ENCODE data around the gene ARPC5. TPM values are rescaled to one million over a fixed set of nuclear protein-coding genes. Genes with fewer than 3 reads are reported as not detected.
A peak's percentile ranks its signal among the peaks of the same experiment; 100 is the strongest.
"Not testable (repeated sequence)": the region's sequence is repeated elsewhere in the genome, so short reads cannot be mapped to it uniquely, and the experiment has no call there.

Gene ARPC5
- 100 to 1,000 TPM; 142 to 163 (median 162) TPM for polyA plus RNA-seq (ENCODE audit: insufficient read length in 3 of 3)
- long read RNA-seq, donor 1, full-length matches to known transcripts = 98 of 140 reads
- long read RNA-seq, donor 1, partial matches to known transcripts = 42 of 140 reads
- long read RNA-seq, donor 1, other reads (novel, unspliced or antisense) = 0 of 140 reads
- long read RNA-seq, donor 2, full-length matches to known transcripts = 98 of 107 reads
- long read RNA-seq, donor 2, partial matches to known transcripts = 0 of 107 reads
- long read RNA-seq, donor 2, other reads (novel, unspliced or antisense) = 9 of 107 reads
- long read RNA-seq, donor 3, full-length matches to known transcripts = 207 of 235 reads
- long read RNA-seq, donor 3, partial matches to known transcripts = 17 of 235 reads
- long read RNA-seq, donor 3, other reads (novel, unspliced or antisense) = 11 of 235 reads
- long read RNA-seq, donor 4, full-length matches to known transcripts = 119 of 132 reads
- long read RNA-seq, donor 4, partial matches to known transcripts = 6 of 132 reads
- long read RNA-seq, donor 4, other reads (novel, unspliced or antisense) = 7 of 132 reads
- long read RNA-seq, donor 5 = 0 reads
- long read RNA-seq, donor 6, full-length matches to known transcripts = 115 of 180 reads
- long read RNA-seq, donor 6, partial matches to known transcripts = 53 of 180 reads
- long read RNA-seq, donor 6, other reads (novel, unspliced or antisense) = 12 of 180 reads
- long read RNA-seq, donor 7, full-length matches to known transcripts = 175 of 205 reads
- long read RNA-seq, donor 7, partial matches to known transcripts = 20 of 205 reads
- long read RNA-seq, donor 7, other reads (novel, unspliced or antisense) = 10 of 205 reads
- long read RNA-seq, donor 8, full-length matches to known transcripts = 169 of 201 reads
- long read RNA-seq, donor 8, partial matches to known transcripts = 21 of 201 reads
- long read RNA-seq, donor 8, other reads (novel, unspliced or antisense) = 11 of 201 reads
- long read RNA-seq, donor 9, full-length matches to known transcripts = 147 of 179 reads
- long read RNA-seq, donor 9, partial matches to known transcripts = 32 of 179 reads
- long read RNA-seq, donor 9, other reads (novel, unspliced or antisense) = 0 of 179 reads
- long read RNA-seq, donor 10, full-length matches to known transcripts = 130 of 147 reads
- long read RNA-seq, donor 10, partial matches to known transcripts = 9 of 147 reads
- long read RNA-seq, donor 10, other reads (novel, unspliced or antisense) = 8 of 147 reads
- long read RNA-seq, donor 11, full-length matches to known transcripts = 148 of 177 reads
- long read RNA-seq, donor 11, partial matches to known transcripts = 20 of 177 reads
- long read RNA-seq, donor 11, other reads (novel, unspliced or antisense) = 9 of 177 reads
- long read RNA-seq, donor 12, full-length matches to known transcripts = 42 of 42 reads
- long read RNA-seq, donor 12, partial matches to known transcripts = 0 of 42 reads
- long read RNA-seq, donor 12, other reads (novel, unspliced or antisense) = 0 of 42 reads
- long read RNA-seq, donor 13, full-length matches to known transcripts = 224 of 336 reads
- long read RNA-seq, donor 13, partial matches to known transcripts = 93 of 336 reads
- long read RNA-seq, donor 13, other reads (novel, unspliced or antisense) = 19 of 336 reads
- long read RNA-seq, donor 14, full-length matches to known transcripts = 134 of 141 reads
- long read RNA-seq, donor 14, partial matches to known transcripts = 0 of 141 reads
- long read RNA-seq, donor 14, other reads (novel, unspliced or antisense) = 7 of 141 reads
- long read RNA-seq, donor 15, full-length matches to known transcripts = 71 of 77 reads
- long read RNA-seq, donor 15, partial matches to known transcripts = 0 of 77 reads
- long read RNA-seq, donor 15, other reads (novel, unspliced or antisense) = 6 of 77 reads
- long read RNA-seq, donor 16, full-length matches to known transcripts = 419 of 501 reads
- long read RNA-seq, donor 16, partial matches to known transcripts = 60 of 501 reads
- long read RNA-seq, donor 16, other reads (novel, unspliced or antisense) = 22 of 501 reads

- peak; percentile 88 to 97 (median 95) for DNase-seq (ENCODE audit: extremely low read depth in 1 of 11, low read depth in 9 of 11, low spot score in 4 of 11)
These were observed at the start of gene ARPC5 for GRCh38 chr1:183635606-183636333. Gene ARPC5, minus strand, starts transcription at chr1:183635783. Its CDS starts 124 bp downstream, at chr1:183635659.

DNA sequence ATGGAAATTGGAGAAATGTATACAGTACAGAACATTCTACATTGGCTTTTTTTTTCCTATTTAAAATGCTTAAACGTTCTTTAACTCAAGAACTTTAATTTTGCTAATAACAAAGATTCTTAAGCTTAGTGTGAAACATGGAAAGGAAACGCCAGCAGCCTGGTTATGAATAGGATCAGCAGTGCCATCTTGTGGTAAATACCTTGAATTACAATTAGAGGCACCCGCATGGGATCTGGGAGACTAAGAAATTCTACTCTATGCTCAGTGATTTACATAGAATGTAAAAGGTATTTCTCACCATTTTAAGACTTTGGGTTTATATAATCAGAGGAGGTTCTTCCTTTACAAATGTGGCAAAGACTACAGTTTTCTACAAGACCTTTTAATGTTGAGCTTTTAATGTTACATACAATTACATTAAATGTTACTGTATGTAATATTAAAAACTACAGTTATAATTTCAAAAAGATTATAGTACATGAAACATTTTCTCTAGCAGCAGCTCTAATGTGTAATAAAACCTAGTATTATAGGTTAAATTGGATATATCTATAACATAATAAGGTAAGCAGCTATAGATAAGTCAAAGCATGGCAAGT lies 49.6 kb upstream of the ARPC5 start:
- no peak for DNase-seq (ENCODE audit: extremely low read depth in 1 of 11, low read depth in 9 of 11, low spot score in 4 of 11)

DNA sequence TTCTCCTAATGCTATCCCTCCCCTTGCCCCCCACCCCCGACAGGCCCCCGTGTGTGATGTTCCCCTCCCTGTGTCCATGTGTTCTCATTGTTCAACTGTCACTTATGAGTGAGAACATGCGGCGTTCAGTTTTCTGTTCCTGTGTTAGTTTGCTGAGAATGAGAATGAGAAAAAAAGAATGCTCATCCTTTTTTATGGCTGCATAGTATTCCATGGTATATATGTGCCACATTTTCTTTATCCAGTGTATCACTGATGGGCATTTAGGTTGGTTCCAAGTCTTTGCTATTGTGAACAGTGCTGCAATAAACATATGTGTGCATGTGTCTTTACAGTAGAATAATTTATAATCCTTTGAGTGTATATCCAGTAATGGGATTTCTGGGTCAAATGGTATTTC lies 43.8 kb upstream of the ARPC5 start:
- DNase-seq (ENCODE audit: extremely low read depth in 1 of 11, low read depth in 9 of 11, low spot score in 4 of 11) = not testable (repeated sequence)

DNA sequence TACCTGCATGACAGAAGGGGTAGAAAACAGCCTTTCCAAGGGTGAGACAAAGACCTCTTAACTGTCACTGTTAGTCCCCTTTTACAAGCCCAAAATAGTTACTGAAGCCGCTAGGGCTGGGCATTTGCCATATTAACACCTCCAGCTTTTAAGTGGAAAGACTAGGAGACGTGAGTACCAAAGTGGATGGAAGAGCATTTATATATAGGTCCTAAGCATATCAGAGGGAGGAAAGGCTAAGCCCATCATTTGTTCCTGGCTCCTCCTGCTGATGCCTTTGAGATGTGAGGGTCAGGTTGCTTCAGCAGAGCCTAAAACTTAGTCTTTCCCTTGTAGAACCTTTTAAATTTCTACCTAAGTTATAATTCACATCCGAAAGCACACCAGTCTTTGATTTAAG lies 43.2 kb upstream of the ARPC5 start:
- DNase-seq (ENCODE audit: extremely low read depth in 1 of 11, low read depth in 9 of 11, low spot score in 4 of 11) = no peak

GRCh38 chr1:183676586-183677189 lies 41.1 kb upstream of the ARPC5 start:
- DNase-seq (ENCODE audit: extremely low read depth in 1 of 11, low read depth in 9 of 11, low spot score in 4 of 11) = no peak

GRCh38 chr1:183675883-183676585 lies 40.5 kb upstream of the ARPC5 start:
- DNase-seq (ENCODE audit: extremely low read depth in 1 of 11, low read depth in 9 of 11, low spot score in 4 of 11) = no peak

GRCh38 chr1:183675381-183675780 lies 39.8 kb upstream of the ARPC5 start:
- DNase-seq (ENCODE audit: extremely low read depth in 1 of 11, low read depth in 9 of 11, low spot score in 4 of 11) = no peak

DNA sequence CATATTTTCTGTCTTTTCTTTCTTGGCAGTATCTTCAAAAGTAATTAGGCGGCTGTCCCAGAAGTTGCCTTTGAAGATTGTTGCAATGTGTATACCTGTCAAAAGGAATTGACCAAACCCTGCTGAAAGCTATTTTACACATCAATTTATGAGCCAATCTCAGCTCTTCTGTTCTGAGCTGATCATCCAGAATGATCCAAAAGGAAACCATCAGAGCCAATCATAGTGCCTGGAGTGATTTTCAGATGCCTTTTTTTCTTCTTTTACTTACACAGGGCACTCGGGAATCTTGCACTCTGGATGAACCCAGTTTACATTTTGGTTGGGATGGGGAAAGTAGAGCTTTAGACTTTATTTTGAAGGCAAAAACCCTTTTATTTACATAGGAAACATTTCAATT lies 39.3 kb upstream of the ARPC5 start:
- no peak for DNase-seq (ENCODE audit: extremely low read depth in 1 of 11, low read depth in 9 of 11, low spot score in 4 of 11)

GRCh38 chr1:183674339-183674738 lies 38.8 kb upstream of the ARPC5 start:
- no peak for DNase-seq (ENCODE audit: extremely low read depth in 1 of 11, low read depth in 9 of 11, low spot score in 4 of 11)

- no peak for DNase-seq (ENCODE audit: extremely low read depth in 1 of 11, low read depth in 9 of 11, low spot score in 4 of 11)
These were observed 38.2 kb upstream of the ARPC5 start for GRCh38 chr1:183673605-183674323.

DNA sequence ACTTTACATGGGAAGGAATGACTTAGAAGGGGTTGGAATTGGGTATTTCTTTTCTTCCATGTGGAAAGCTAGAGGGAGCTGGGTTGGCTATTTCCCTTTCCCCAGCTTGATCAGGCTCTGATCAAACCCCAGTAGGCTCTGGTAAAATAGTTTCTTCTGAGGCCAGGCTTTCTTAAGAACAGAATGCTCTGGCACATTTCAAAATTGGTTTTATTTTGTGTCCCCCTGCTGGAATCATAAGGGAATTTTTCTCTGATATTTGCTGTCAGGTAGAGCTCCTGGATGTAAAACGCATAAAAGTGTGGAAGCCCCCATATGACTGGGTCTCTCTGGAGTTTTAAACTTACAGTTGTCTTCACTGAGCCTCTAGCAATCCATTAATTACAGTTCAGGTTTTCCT lies 34.6 kb upstream of the ARPC5 start:
- DNase-seq (ENCODE audit: extremely low read depth in 1 of 11, low read depth in 9 of 11, low spot score in 4 of 11) = no peak

GRCh38 chr1:183656355-183656754 lies 20.8 kb upstream of the ARPC5 start:
- no peak for DNase-seq (ENCODE audit: extremely low read depth in 1 of 11, low read depth in 9 of 11, low spot score in 4 of 11)

DNA sequence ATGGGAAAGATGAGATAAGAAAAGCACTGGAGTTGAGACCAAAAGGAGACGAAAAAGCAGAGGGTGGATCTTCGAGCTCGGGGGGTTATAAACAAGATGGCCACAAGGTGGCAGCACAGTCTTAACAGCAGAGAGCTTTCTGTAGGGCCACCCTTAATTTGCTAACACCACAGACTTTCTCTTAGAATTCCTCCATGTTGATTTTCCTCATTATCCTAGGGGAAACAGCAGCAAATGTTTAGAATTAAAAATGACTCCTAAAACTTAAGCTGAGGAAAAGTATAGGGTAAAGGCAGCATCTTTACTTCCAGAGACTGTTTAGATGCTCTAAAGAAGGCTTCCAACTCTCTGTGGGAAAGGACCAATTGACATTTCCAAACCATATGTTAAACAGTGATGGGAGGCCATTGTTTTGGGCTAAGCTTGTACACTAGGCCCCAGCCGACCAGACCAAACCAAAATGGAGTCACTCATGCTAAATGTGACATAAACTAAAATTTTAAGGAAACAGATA lies 20.0 kb upstream of the ARPC5 start:
- peak; percentile 70 to 92 (median 80) for DNase-seq (ENCODE audit: extremely low read depth in 1 of 11, low read depth in 9 of 11, low spot score in 4 of 11)

DNA sequence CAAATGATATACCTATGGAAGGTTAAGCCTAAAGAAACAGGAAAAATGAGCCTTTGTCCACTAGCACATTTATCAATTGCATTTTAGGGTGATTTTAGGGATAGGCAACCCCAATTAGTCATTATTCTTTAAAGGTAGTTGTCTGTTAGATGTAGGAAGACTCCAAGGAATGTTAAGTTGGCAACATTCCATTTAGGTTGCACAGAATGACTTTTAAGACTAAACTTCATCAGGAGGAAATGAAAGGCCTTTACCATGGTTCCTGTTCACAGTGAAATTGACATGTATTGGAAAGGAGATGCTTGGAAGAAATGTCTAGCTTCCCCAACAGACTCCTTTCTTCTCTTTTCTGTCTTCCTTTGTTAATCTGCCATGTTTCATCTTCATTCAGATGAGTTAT lies 19.1 kb upstream of the ARPC5 start:
- DNase-seq (ENCODE audit: extremely low read depth in 1 of 11, low read depth in 9 of 11, low spot score in 4 of 11) = no peak
